NCI-H1417 (cell line): ENCODE measurements around the gene CAPN10.

Source experiments
- DNase-seq, 3 experiments: peaks; one replicate each; lab custom pipeline; 2025; lab: John Stamatoyannopoulos, UW

Gene CAPN10

GRCh38 chr2:240638512-240639160, 52.1 kb downstream of the CAPN10 start:
- no peak for DNase-seq

GRCh38 chr2:240639566-240639965, 53.0 kb downstream of the CAPN10 start:
- DNase-seq = no peak

- DNase-seq = peak; percentile 1 to 18 (median 8)
These were observed 54.4 kb downstream of the CAPN10 start for GRCh38 chr2:240640939-240641338.

- DNase-seq = no peak
These were observed 55.7 kb downstream of the CAPN10 start for GRCh38 chr2:240642061-240642805.

- DNase-seq = no peak
These were observed 56.2 kb downstream of the CAPN10 start for GRCh38 chr2:240642806-240643092.

GRCh38 chr2:240643093-240643810, 56.7 kb downstream of the CAPN10 start:
- DNase-seq = no peak

GRCh38 chr2:240643811-240644150, 57.2 kb downstream of the CAPN10 start:
- no peak for DNase-seq

GRCh38 chr2:240644171-240644651, 57.7 kb downstream of the CAPN10 start:
- no peak for DNase-seq

GRCh38 chr2:240644859-240645301, 58.3 kb downstream of the CAPN10 start:
- no peak for DNase-seq

GRCh38 chr2:240645346-240645745, 58.8 kb downstream of the CAPN10 start:
- DNase-seq = no peak

- DNase-seq = no peak
These were observed 59.3 kb downstream of the CAPN10 start for GRCh38 chr2:240645801-240646175.

GRCh38 chr2:240646176-240646899, 59.8 kb downstream of the CAPN10 start:
- DNase-seq = no peak

- no peak for DNase-seq
These were observed 60.5 kb downstream of the CAPN10 start for GRCh38 chr2:240646900-240647502.

- no peak for DNase-seq
These were observed 61.1 kb downstream of the CAPN10 start for GRCh38 chr2:240647503-240648154.

- DNase-seq = no peak
These were observed 61.7 kb downstream of the CAPN10 start for GRCh38 chr2:240648155-240648649.
